Neural cell (in vitro differentiated cells): ENCODE measurements around the gene SLC17A7.

Experiments
- CTCF ChIP-seq: fragments of 450-650 bp; IDR thresholded peaks from 2 replicates; pipeline ENCODE4 v1.5.1; 2014; ENCODE audit warnings: antibody characterized with exemption, mild to moderate bottlenecking, moderate library complexity; ENCODE audit not compliant: poor library complexity, severe bottlenecking
- EP300 ChIP-seq: fragments of 450-650 bp; conservative IDR thresholded peaks from 2 replicates; pipeline ENCODE4 v1.6.1; 2014; ENCODE audit warnings: antibody characterized with exemption, mild to moderate bottlenecking, moderate library complexity; ENCODE audit not compliant: poor library complexity, severe bottlenecking
- TAF1 ChIP-seq: IDR thresholded peaks from 2 replicates; pipeline ENCODE4 v1.6.1; 2012; ENCODE audit warnings: low read depth

- TF ChIP-seq TAF1 (no peak), EP300 (no peak), CTCF (no peak)
Measured at GRCh38 chr19:49434907-49435583, 6.3 kb downstream of the SLC17A7 start.
